CD4-positive, alpha-beta T cell treated with Interleukin-4 for 4 hours (primary cell): ENCODE data around the gene IFNL1.
"Not testable (repeated sequence)": the region's sequence is repeated elsewhere in the genome, so short reads cannot be mapped to it uniquely, and the experiment has no call there.

ENCODE experiments used
- DNase-seq: peaks from one replicate; pipeline ENCODE4 v3.0.0-alpha.2; 2020

The IFNL1 gene

GRCh38 chr19:39308531-39309304 lies 12.5 kb downstream of the IFNL1 start:
- no peak for DNase-seq

GRCh38 chr19:39309305-39309670 lies 13.1 kb downstream of the IFNL1 start:
- not testable (repeated sequence) for DNase-seq

GRCh38 chr19:39310558-39311311 lies 14.5 kb downstream of the IFNL1 start:
- DNase-seq: no peak

GRCh38 chr19:39314016-39314728 lies 18.0 kb downstream of the IFNL1 start:
- DNase-seq: no peak

- DNase-seq: no peak
These were observed 19.7 kb downstream of the IFNL1 start for GRCh38 chr19:39315933-39316332.

- DNase-seq: no peak
These were observed 20.6 kb downstream of the IFNL1 start for GRCh38 chr19:39316627-39317321.

GRCh38 chr19:39317476-39317875 lies 21.3 kb downstream of the IFNL1 start:
- DNase-seq: no peak

GRCh38 chr19:39318071-39318470 lies 21.9 kb downstream of the IFNL1 start:
- DNase-seq: no peak

- DNase-seq: no peak
These were observed 22.5 kb downstream of the IFNL1 start for GRCh38 chr19:39318690-39319089.

- DNase-seq: no peak
These were observed 23.1 kb downstream of the IFNL1 start for GRCh38 chr19:39319098-39319891.

- DNase-seq: no peak
These were observed 23.7 kb downstream of the IFNL1 start for GRCh38 chr19:39319892-39320248.

- DNase-seq: no peak
These were observed 25.1 kb downstream of the IFNL1 start for GRCh38 chr19:39321117-39321831.

- no peak for DNase-seq
These were observed 25.6 kb downstream of the IFNL1 start for GRCh38 chr19:39321832-39322176.

GRCh38 chr19:39324242-39324842 lies 28.1 kb downstream of the IFNL1 start:
- no peak for DNase-seq

- DNase-seq: no peak
These were observed 29.8 kb downstream of the IFNL1 start for GRCh38 chr19:39325778-39326665.

- DNase-seq: no peak
These were observed 31.3 kb downstream of the IFNL1 start for GRCh38 chr19:39327363-39328045.

- DNase-seq: peak; percentile 72
These were observed 32.0 kb downstream of the IFNL1 start for GRCh38 chr19:39328046-39328705.

- no peak for DNase-seq
These were observed 33.7 kb downstream of the IFNL1 start for GRCh38 chr19:39329948-39330347.

GRCh38 chr19:39332293-39332692 lies 36.1 kb downstream of the IFNL1 start:
- no peak for DNase-seq
